Natural killer cell (primary cell): ENCODE results near the gene FAM217B. TPM values are rescaled to one million over a fixed set of nuclear protein-coding genes. Genes with fewer than 3 reads are reported as not detected.

Source experiments
- ATAC-seq, 3 donors: fragments of 150-1000 bp in 2 of 3; fragments of 200-7000 bp in 1 of 3; cut with Tn5 transposase; 1 replicate in 1 of 3; 2 replicates in 2 of 3; pipeline ENCODE4 v1.10.0; 2021; ENCODE audit warnings: mild to moderate bottlenecking in 2 of 3, moderate library complexity in 2 of 3
- DNase-seq, 2 donors: peaks; one replicate each; pipeline versions ENCODE4 v3.0.0 to v3.0.0-alpha.2; 2013 to 2021; ENCODE audit warnings: mixed read lengths in 1 of 2
- H3K27ac ChIP-seq: one replicate; pipeline ENCODE4 v1.5.1; 2013; ENCODE audit warnings: mild to moderate bottlenecking, low read length
- H3K27me3 ChIP-seq: one replicate; pipeline ENCODE4 v1.6.1; 2013; ENCODE audit warnings: low read length; ENCODE audit not compliant: control insufficient read depth, insufficient read depth
- H3K36me3 ChIP-seq: one replicate; pipeline ENCODE4 v1.6.1; 2013; ENCODE audit warnings: low read length; ENCODE audit not compliant: control insufficient read depth, insufficient read depth
- H3K4me1 ChIP-seq: one replicate; pipeline ENCODE4 v1.6.1; 2013; ENCODE audit warnings: low read length; ENCODE audit not compliant: control insufficient read depth, insufficient read depth
- H3K4me3 ChIP-seq: one replicate; pipeline ENCODE4 v1.5.1; 2013; ENCODE audit warnings: low read length
- H3K9me3 ChIP-seq: one replicate; pipeline ENCODE4 v1.6.1; 2013; ENCODE audit warnings: low read length; ENCODE audit not compliant: control insufficient read depth, insufficient read depth
- H3K27ac Mint-ChIP-seq, 2 donors: one replicate each; pipeline ENCODE4 v1.8.0; 2022; ENCODE audit warnings: mild to moderate bottlenecking in 2 of 2, mixed read lengths in 2 of 2, moderate library complexity in 1 of 2
- H3K27me3 Mint-ChIP-seq, 2 donors: one replicate each; pipeline ENCODE4 v1.8.0; 2022; ENCODE audit warnings: low read depth in 2 of 2, mixed read lengths in 2 of 2
- H3K36me3 Mint-ChIP-seq: one replicate; pipeline ENCODE4 v1.8.0; 2022; ENCODE audit warnings: mixed read lengths
- H3K4me1 Mint-ChIP-seq, 2 donors: one replicate each; pipeline ENCODE4 v1.8.0; 2022; ENCODE audit warnings: mixed read lengths in 2 of 2
- H3K4me3 Mint-ChIP-seq: one replicate; pipeline ENCODE4 v1.8.0; 2022; ENCODE audit warnings: mild to moderate bottlenecking, moderate library complexity, mixed read lengths
- H3K9me3 Mint-ChIP-seq, 2 donors: one replicate each; pipeline ENCODE4 v1.8.0; 2022; ENCODE audit warnings: mixed read lengths in 2 of 2
- WGBS: methylation state at CpG from one replicate; pipeline ENCODE4 v1.1.7; 2013; ENCODE audit warnings: missing lambda C conversion rate; ENCODE audit not compliant: insufficient coverage; 5-methylcytosine and 5-hydroxymethylcytosine counted together
- intact Hi-C: fragments of 100-400 bp; cut with micrococcal nuclease; formaldehyde crosslinking; loops from one replicate; pipeline ENCODE4 v1.14.2; 2022
- total RNA-seq, 4 donors: library from RNA; stranded (reverse); fragments of 120-200 nt in 1 of 4; gene quantifications; one replicate each; pipeline versions ENCODE4 v1.2.3 to v1.2.4, GENCODE V29; 2013 to 2022
- TF ChIP-seq, protein P1 (sequence below): fragments of 200-600 bp; IDR thresholded peaks from one replicate; pipeline ENCODE4 v1.8.0; 2022; ENCODE audit warnings: antibody characterized with exemption

FAM217B gene
- total RNA-seq, 3 donors from 2014 or later (not counting 1 experiment from before 2014, with no cell fraction given): 17.1 to 31.1 (median 27.7) TPM

- Histone ChIP-seq H3K4me3 (no peak overlapping the region), H3K36me3 (no peaks in the 10 kb centered on the region), H3K4me1 (peaks cover 6% of the 10 kb centered on the region), H3K27ac (no peak overlapping the region), H3K27me3 (no peaks in the 10 kb centered on the region), H3K9me3 (no peaks in the 10 kb centered on the region)
- TF ChIP-seq, protein P1, sequence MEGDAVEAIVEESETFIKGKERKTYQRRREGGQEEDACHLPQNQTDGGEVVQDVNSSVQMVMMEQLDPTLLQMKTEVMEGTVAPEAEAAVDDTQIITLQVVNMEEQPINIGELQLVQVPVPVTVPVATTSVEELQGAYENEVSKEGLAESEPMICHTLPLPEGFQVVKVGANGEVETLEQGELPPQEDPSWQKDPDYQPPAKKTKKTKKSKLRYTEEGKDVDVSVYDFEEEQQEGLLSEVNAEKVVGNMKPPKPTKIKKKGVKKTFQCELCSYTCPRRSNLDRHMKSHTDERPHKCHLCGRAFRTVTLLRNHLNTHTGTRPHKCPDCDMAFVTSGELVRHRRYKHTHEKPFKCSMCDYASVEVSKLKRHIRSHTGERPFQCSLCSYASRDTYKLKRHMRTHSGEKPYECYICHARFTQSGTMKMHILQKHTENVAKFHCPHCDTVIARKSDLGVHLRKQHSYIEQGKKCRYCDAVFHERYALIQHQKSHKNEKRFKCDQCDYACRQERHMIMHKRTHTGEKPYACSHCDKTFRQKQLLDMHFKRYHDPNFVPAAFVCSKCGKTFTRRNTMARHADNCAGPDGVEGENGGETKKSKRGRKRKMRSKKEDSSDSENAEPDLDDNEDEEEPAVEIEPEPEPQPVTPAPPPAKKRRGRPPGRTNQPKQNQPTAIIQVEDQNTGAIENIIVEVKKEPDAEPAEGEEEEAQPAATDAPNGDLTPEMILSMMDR: no peak
- intact Hi-C loops: no loop called here
- H3K4me1 Mint-ChIP-seq: peaks cover 9% of the 10 kb centered on the region in 2 donors
- H3K27me3 Mint-ChIP-seq: peaks cover 7 to 27% of the 10 kb centered on the region in 2 donors
- no peak for DNase-seq
- 88% methylated on average over 1 of the region's 1 CpG for WGBS
- ATAC-seq: no peak
- H3K36me3 Mint-ChIP-seq: no peaks in the 10 kb centered on the region
- H3K27ac Mint-ChIP-seq: no peak overlapping the region
- H3K4me3 Mint-ChIP-seq: no peak overlapping the region
- H3K9me3 Mint-ChIP-seq: no peaks in the 10 kb centered on the region
Observed at GRCh38 chr20:59996108-59996507, 55.9 kb downstream of the FAM217B start.

DNA sequence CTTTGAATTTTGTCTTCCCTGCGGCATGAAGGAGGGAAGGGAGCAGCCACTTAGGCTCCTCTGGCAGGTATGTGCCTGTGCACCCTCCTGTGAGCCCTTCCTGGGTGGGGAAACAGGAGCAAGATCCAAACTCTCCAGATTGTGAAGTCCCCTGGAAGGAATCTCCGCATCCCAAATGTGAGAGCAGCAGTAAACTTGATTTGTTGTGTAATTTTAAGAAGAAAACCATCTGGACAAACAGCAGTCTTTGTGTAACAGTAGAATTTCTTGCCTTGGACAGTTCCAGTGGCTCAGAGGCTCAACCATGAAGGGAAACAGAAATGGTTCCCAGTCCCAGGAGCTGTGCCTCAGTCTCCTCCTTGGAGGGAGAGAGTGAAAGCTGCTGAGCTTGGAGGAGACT, 57.7 kb downstream of the FAM217B start:
- no peak overlapping the region for H3K27ac Mint-ChIP-seq
- peaks cover 9% of the 10 kb centered on the region in 2 donors for H3K4me1 Mint-ChIP-seq
- DNase-seq: no peak
- no peaks in the 10 kb centered on the region for H3K9me3 Mint-ChIP-seq
- peaks cover 9 to 27% of the 10 kb centered on the region in 2 donors for H3K27me3 Mint-ChIP-seq
- intact Hi-C loops: no loop called here
- Histone ChIP-seq H3K36me3 (no peaks in the 10 kb centered on the region), H3K27ac (no peak overlapping the region), H3K4me3 (no peak overlapping the region), H3K27me3 (no peaks in the 10 kb centered on the region), H3K9me3 (no peaks in the 10 kb centered on the region), H3K4me1 (peaks cover 6% of the 10 kb centered on the region)
- H3K36me3 Mint-ChIP-seq: no peaks in the 10 kb centered on the region
- TF ChIP-seq, protein P1: no peak
- ATAC-seq: no peak
- H3K4me3 Mint-ChIP-seq: no peak overlapping the region
- 91% methylated on average over 2 of the region's 2 CpGs for WGBS

Other genes with a start within 250 kb of the FAM217B start
- 1 to 10 TPM; 5.9 to 8.6 (median 7.0) TPM for gene SYCP2, start 6.8 kb upstream of the FAM217B start, total RNA-seq
- 1 to 10 TPM; 3.5 to 6.9 (median 6.7) TPM for gene PPP1R3D, start 84 bp upstream of the FAM217B start, total RNA-seq
- 1 to 10 TPM; 1.2 to 2.0 (median 1.8) TPM for gene CDH26, start 18.0 kb downstream of the FAM217B start, total RNA-seq